GM18858 (cell line): ENCODE measurements around the gene TOR4A.
"Not testable (repeated sequence)": the region's sequence is repeated elsewhere in the genome, so short reads cannot be mapped to it uniquely, and the experiment has no call there.

ENCODE experiments used
- ATAC-seq: cut with Tn5 transposase; IDR thresholded peaks from one replicate; pipeline ENCODE4 v1.9.1; 2021; ENCODE audit not compliant: unreplicated experiment

The TOR4A gene

GRCh38 chr9:137237759-137238726, 39.5 kb upstream of the TOR4A start:
- no peak for ATAC-seq

GRCh38 chr9:137239541-137240200, 37.9 kb upstream of the TOR4A start:
- ATAC-seq, result not testable (repeated sequence)

GRCh38 chr9:137240318-137240840, 37.1 kb upstream of the TOR4A start:
- ATAC-seq, result peak; percentile 5

- peak; percentile 64 for ATAC-seq
Measured at GRCh38 chr9:137240841-137241489, 36.6 kb upstream of the TOR4A start, which contains the start of gene TUBB4B. TSS of gene TUBB4B (plus strand) at chr9:137241287. CDS start at chr9:137241361, 74 bp downstream.

GRCh38 chr9:137241490-137242268, 35.8 kb upstream of the TOR4A start:
- ATAC-seq, result no peak

- ATAC-seq, result no peak
Measured at GRCh38 chr9:137242269-137243203, 35.0 kb upstream of the TOR4A start.

- not testable (repeated sequence) for ATAC-seq
Measured at GRCh38 chr9:137243266-137243625, 34.3 kb upstream of the TOR4A start.

GRCh38 chr9:137243626-137244485, 33.7 kb upstream of the TOR4A start:
- no peak for ATAC-seq

GRCh38 chr9:137244486-137245449, 32.8 kb upstream of the TOR4A start:
- ATAC-seq, result no peak

- ATAC-seq, result no peak
Measured at GRCh38 chr9:137245450-137246421, 31.8 kb upstream of the TOR4A start.

GRCh38 chr9:137247135-137247915, 30.2 kb upstream of the TOR4A start:
- ATAC-seq, result no peak

- ATAC-seq, result no peak
Measured at GRCh38 chr9:137247916-137248175, 29.7 kb upstream of the TOR4A start.

GRCh38 chr9:137250329-137251193, 27.0 kb upstream of the TOR4A start:
- ATAC-seq, result no peak

GRCh38 chr9:137251194-137251461, 26.4 kb upstream of the TOR4A start, which contains the start of gene STPG3:
TSS of gene STPG3 (plus strand) at chr9:137251286. CDS start at chr9:137251287, 1 bp downstream.
- ATAC-seq, result no peak
